Uterus (tissue), 2 donors: Measurements from ENCODE around the gene NOTCH1.

Experiments used
- CTCF ChIP-seq, 4 experiments: fragments of 200-600 bp in 2 of 4; fragments of 450-650 bp in 2 of 4; sonication (generic) in 2 of 4; IDR thresholded peaks; one replicate each; pipeline ENCODE4 v1.5.1; 2016 to 2019; ENCODE audit warnings: antibody characterized with exemption in 4 of 4, mild to moderate bottlenecking in 2 of 4, moderate library complexity in 1 of 4
- POLR2A ChIP-seq, 2 donors: fragments of 450-650 bp; IDR thresholded peaks; one replicate each; pipeline ENCODE4 v1.6.1; 2016; ENCODE audit warnings: antibody characterized with exemption in 2 of 2, mild to moderate bottlenecking in 1 of 2, moderate library complexity in 1 of 2

- no peak for TF ChIP-seq CTCF (IDR thresholded peaks at IDR 0.05)
- no peak for TF ChIP-seq POLR2A (IDR thresholded peaks at IDR 0.05)
Measured at GRCh38 chr9:136448655-136449054, 97.2 kb downstream of the NOTCH1 start.
